Activated T-cell treated with anti-CD3 and anti-CD28 coated beads, Interleukin-2, amount 50 U/mL, for 72 hours (primary cell): ENCODE results near the gene HAVCR1. TPM values are rescaled to one million over a fixed set of nuclear protein-coding genes. Genes with fewer than 3 reads are reported as not detected.
A peak's percentile ranks its signal among the peaks of the same experiment; 100 is the strongest.
"Not testable (repeated sequence)": the region's sequence is repeated elsewhere in the genome, so short reads cannot be mapped to it uniquely, and the experiment has no call there.

Experiments used
- ATAC-seq, 2 donors: fragments of 150-1000 bp; cut with Tn5 transposase; replicated peaks in 1 of 2; 2 replicates each; pipeline ENCODE4 v1.10.0; 2021; ENCODE audit warnings: moderate library complexity in 2 of 2, mild to moderate bottlenecking in 1 of 2
- DNase-seq, 2 donors: peaks; one replicate each; pipeline ENCODE4 v3.0.0; 2021 to 2022; ENCODE audit warnings: mixed read lengths in 1 of 2
- H3K27ac Mint-ChIP-seq: one replicate; pipeline ENCODE4 v1.8.0; 2022; ENCODE audit warnings: mild to moderate bottlenecking, moderate library complexity, mixed read lengths
- H3K27me3 Mint-ChIP-seq: one replicate; pipeline ENCODE4 v1.8.0; 2022; ENCODE audit warnings: low read depth, mixed read lengths
- H3K36me3 Mint-ChIP-seq, 2 donors: one replicate each; pipeline ENCODE4 v1.8.0; 2022; ENCODE audit warnings: mixed read lengths in 2 of 2, mild to moderate bottlenecking in 1 of 2; ENCODE audit not compliant: insufficient read depth in 2 of 2
- H3K4me1 Mint-ChIP-seq: one replicate; pipeline ENCODE4 v1.8.0; 2022; ENCODE audit warnings: low read depth, mixed read lengths
- H3K4me3 Mint-ChIP-seq, 2 donors: one replicate each; pipeline ENCODE4 v1.8.0; 2022; ENCODE audit warnings: mild to moderate bottlenecking in 2 of 2, mixed read lengths in 2 of 2, moderate library complexity in 2 of 2
- H3K9me3 Mint-ChIP-seq, 2 donors: one replicate each; pipeline ENCODE4 v1.8.0; 2022; ENCODE audit warnings: mixed read lengths in 2 of 2
- total RNA-seq, 2 donors: library from RNA; stranded (reverse); gene quantifications; one replicate each; pipeline ENCODE4 v1.2.3, GENCODE V29; 2022

HAVCR1 gene
- total RNA-seq, 2 donors from 2014 or later, result 2.6 to 2.7 TPM

DNA sequence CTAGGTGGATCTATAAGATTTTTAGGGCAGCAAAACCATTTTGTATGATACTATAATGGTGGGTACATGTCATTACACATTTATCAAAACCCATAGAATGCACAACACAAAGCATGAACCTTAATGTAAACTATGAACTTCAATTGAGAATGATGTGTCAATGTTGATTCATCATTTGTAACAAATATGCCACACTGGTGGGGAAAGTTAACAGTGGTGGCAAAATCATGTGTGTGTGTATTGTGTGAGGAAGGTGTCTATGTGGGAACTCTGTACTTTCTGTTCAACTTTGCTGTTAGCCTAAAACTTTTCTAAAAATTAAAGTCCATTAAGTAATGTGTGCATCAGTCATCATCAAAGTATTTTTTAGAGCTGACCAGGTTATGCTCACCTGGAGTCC, 38.9 kb downstream of the HAVCR1 start:
- no peaks in the 10 kb centered on the region for H3K27me3 Mint-ChIP-seq
- peaks cover 2 to 6% of the 10 kb centered on the region in 2 donors for H3K9me3 Mint-ChIP-seq
- H3K36me3 Mint-ChIP-seq, result peaks cover 5 to 22% of the 10 kb centered on the region in 2 donors
- DNase-seq (no peak), ATAC-seq (peak; percentile 39 to 72)
- H3K4me1 Mint-ChIP-seq, result peaks cover 52% of the 10 kb centered on the region
- peak overlapping the region; percentile 11 for H3K27ac Mint-ChIP-seq
- H3K4me3 Mint-ChIP-seq, result no peak overlapping the region

DNA sequence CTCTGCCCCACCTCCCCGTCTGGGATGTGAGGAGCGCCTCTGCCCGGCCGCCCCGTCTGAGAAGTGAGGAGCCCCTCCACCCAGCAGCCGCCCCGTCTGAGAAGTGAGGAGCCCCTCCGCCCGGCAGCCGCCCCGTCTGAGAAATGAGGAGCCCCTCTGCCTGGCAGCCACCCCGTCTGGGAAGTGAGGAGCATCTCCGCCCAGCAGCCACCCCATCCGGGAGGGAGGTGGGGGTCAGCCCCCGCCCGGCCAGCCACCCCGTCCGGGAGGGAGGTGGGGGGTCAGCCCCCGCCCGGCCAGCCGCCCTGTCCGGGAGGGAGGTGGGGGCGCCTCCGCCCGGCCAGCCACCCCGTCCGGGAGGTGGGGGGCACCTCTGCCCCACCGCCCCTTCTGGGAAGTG, 44.8 kb downstream of the HAVCR1 start:
- H3K36me3 Mint-ChIP-seq, result peaks cover 7 to 23% of the 10 kb centered on the region in 2 donors
- ATAC-seq, H3K9me3 Mint-ChIP-seq, H3K27ac Mint-ChIP-seq, H3K27me3 Mint-ChIP-seq, H3K4me3 Mint-ChIP-seq, H3K4me1 Mint-ChIP-seq, DNase-seq: not testable (repeated sequence)

DNA sequence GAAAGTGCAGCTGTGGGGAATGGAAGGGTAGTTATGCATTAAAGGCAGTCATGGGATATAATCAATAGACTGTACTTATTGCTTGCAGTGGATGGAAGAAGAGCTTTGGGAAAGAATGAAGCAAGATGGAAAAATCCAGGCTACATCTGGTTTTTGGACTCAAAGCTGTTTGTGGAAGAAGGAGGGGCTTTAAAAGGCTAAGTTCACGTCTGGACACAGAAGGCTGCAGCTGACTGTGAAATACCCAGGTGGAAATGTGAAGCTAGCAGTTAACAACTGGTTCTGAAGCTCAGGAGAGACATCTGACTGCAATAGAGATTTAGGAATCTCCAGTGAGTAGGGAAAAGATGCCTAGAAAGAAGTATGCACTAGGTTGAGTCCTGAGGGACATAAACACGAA, 52.7 kb downstream of the HAVCR1 start:
- Mint-ChIP-seq H3K36me3 (peaks cover 8 to 21% of the 10 kb centered on the region in 2 donors), H3K27ac (no peak overlapping the region), H3K4me3 (no peak overlapping the region), H3K4me1 (peaks cover 27% of the 10 kb centered on the region), H3K27me3 (no peaks in the 10 kb centered on the region), H3K9me3 (peaks cover 4 to 11% of the 10 kb centered on the region in 2 donors)
- no peak for ATAC-seq
- DNase-seq, result no peak

DNA sequence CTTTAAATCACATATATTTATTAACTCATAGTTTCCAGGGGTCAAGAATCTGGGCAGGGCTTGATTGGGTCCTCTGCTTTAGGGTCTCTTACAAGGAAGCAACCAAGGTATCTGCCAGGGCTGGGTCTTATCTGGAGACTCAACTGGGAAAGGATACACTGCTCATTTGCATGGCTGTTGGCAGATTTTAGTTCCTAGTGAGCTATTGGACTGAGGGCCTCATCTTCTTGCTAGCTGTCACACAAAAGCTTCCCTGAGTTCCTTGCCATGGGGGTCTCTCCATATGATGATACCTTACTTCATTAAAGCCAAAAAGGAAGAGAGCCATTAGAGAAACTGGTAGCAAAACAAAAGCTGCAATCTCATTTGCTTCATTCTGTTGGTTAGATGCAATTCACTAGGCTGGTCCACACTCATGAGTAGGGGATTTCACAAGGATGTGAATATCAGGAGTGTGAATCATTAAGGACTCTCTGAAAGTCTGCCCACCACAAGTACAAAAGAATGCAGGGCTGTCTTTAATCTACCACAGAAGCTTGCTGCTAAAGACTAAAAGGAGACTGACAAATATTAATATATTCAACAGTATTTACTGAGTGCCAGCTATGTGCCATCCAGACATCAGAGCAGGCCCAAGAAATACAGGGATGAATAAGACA, 53.9 kb downstream of the HAVCR1 start:
- H3K4me1 Mint-ChIP-seq, result peaks cover 27% of the 10 kb centered on the region
- ATAC-seq (peak; percentile 91), DNase-seq (peak; percentile 17 to 21)
- peak overlapping the region; percentile 44 to 49 for H3K4me3 Mint-ChIP-seq
- H3K27me3 Mint-ChIP-seq, result no peaks in the 10 kb centered on the region
- peak overlapping the region; percentile 27 for H3K27ac Mint-ChIP-seq
- peaks cover 8 to 14% of the 10 kb centered on the region in 2 donors for H3K9me3 Mint-ChIP-seq
- H3K36me3 Mint-ChIP-seq, result peaks cover 11 to 30% of the 10 kb centered on the region in 2 donors

DNA sequence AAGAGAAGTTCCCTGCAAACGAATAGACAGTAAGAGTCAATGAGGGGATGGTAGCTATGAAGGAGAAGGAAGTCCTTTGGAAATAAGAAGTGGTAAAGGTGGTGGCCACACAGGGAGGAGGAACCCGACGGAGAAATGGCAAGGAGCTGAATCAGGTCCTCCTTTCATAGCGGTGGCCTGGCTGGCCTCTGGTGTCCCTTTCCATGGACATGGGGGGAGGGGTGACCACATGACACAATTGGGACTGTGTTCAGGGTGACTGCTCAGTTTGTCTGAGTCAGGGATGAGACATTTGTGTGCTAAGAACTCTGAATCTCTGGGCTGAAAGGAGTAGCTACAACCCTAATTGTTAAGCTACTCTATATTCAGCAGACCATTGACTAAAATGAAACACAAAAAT, 67.2 kb downstream of the HAVCR1 start:
- peaks cover 0 to 3% of the 10 kb centered on the region in 2 donors for H3K9me3 Mint-ChIP-seq
- H3K27ac Mint-ChIP-seq, result no peak overlapping the region
- no peaks in the 10 kb centered on the region for H3K4me1 Mint-ChIP-seq
- ATAC-seq, result no peak
- no peak overlapping the region for H3K4me3 Mint-ChIP-seq
- no peaks in the 10 kb centered on the region for H3K27me3 Mint-ChIP-seq
- DNase-seq, result no peak
- H3K36me3 Mint-ChIP-seq, result peaks cover 0 to 2% of the 10 kb centered on the region in 2 donors

DNA sequence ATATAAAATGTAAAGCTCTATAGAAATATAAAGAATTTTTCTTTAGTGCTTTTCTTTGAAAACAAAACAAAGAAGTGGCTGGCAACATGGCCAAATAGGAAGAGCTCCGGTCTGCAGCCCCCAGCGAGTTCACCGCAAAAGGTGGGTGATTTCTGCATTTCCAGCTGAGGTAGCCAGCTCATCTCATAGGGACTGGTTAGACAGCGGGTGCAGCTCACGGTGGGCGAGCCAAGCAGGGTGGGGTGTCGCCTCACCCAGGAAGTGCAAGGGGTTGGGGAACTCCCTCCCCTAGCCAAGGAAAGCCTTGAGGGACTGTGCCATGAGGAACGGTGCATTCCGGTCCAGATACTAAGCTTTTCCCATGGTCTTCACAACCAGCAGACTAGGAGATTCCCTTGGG, 74.9 kb downstream of the HAVCR1 start:
- Mint-ChIP-seq H3K36me3 (peaks cover 4 to 6% of the 10 kb centered on the region in 2 donors), H3K9me3 (peaks cover 4 to 6% of the 10 kb centered on the region in 2 donors), H3K27me3 (no peaks in the 10 kb centered on the region), H3K4me1 (no peaks in the 10 kb centered on the region), H3K4me3 (no peak overlapping the region), H3K27ac (no peak overlapping the region)
- DNase-seq (no peak), ATAC-seq (no peak)

DNA sequence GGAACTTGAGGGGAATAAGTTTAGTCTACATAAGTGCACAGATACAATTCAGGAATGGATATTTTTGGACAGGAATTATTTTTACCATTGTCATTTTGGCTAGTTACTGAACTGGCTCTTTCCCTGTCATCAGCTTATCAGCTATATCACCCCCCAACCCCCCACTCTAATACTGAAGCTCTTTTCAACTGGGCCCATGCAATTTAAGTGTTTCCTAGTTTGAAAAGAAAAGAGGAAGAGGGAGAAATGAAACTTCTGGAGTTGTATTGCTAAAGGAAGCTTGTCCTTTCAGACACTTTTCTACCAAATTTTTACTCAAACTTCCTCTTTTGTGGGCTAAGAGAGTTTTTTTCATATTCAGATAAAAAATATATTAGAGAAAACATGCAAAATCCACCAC, 77.4 kb downstream of the HAVCR1 start:
- Mint-ChIP-seq H3K9me3 (peaks cover 2% of the 10 kb centered on the region in 2 donors), H3K27me3 (no peaks in the 10 kb centered on the region), H3K4me3 (no peak overlapping the region), H3K36me3 (peaks cover 2 to 3% of the 10 kb centered on the region in 2 donors), H3K4me1 (no peaks in the 10 kb centered on the region), H3K27ac (peak overlapping the region; percentile 69)
- DNase-seq (no peak), ATAC-seq (no peak)

Other genes starting within 250 kb of the HAVCR1 start
- under 1 TPM; 0.34 to 0.42 TPM for gene PPP1R2B, start 208.8 kb downstream of the HAVCR1 start, total RNA-seq
- 10 to 100 TPM in 1 of 2 donors, 1 to 10 TPM in 1; 7.3 to 10.6 TPM for gene TIMD4, start 95.9 kb downstream of the HAVCR1 start, total RNA-seq
- gene HAVCR2, start 49.9 kb upstream of the HAVCR1 start, total RNA-seq, result 10 to 100 TPM; 19.7 to 30.2 TPM
- 10 to 100 TPM; 12.7 to 16.7 TPM for gene MED7, start 83.7 kb upstream of the HAVCR1 start, total RNA-seq
- under 1 TPM; 0.22 to 0.39 TPM for gene GARIN3, start 107.1 kb upstream of the HAVCR1 start, total RNA-seq
- 100 to 1,000 TPM; 289 to 314 TPM for gene ITK, start 121.7 kb upstream of the HAVCR1 start, total RNA-seq
- gene CYFIP2, start 207.0 kb upstream of the HAVCR1 start, total RNA-seq, result 100 to 1,000 TPM; 235 to 288 TPM